Gastroesophageal sphincter (tissue), 4 donors: ENCODE data around the gene PCMTD2. TPM values are rescaled to one million over a fixed set of nuclear protein-coding genes. Genes with fewer than 3 reads are reported as not detected.
A peak's percentile ranks its signal among the peaks of the same experiment; 100 is the strongest.

Source experiments
- ATAC-seq: fragments of 150-250 bp; one replicate; pipeline ENCODE4 v1.9.1; 2016; ENCODE audit warnings: mild to moderate bottlenecking, moderate library complexity
- H3K27ac ChIP-seq, 4 donors: fragments of 200-600 bp; sonication (generic) in 3 of 4; 1 replicate in 3 of 4; 2 replicates in 1 of 4; pipeline ENCODE4 v1.5.1; 2016 to 2019
- H3K27me3 ChIP-seq: fragments of 200-600 bp; sonication (generic); one replicate; pipeline ENCODE4 v1.5.1; 2019
- H3K36me3 ChIP-seq, 2 donors: fragments of 200-600 bp; sonication (generic); one replicate each; pipeline ENCODE4 v1.5.1; 2019; ENCODE audit warnings: control low read depth in 1 of 2
- H3K4me1 ChIP-seq, 3 donors: fragments of 200-600 bp; sonication (generic); 1 replicate in 2 of 3; 2 replicates in 1 of 3; pipeline ENCODE4 v1.5.1; 2016 to 2019; ENCODE audit warnings: control low read depth in 2 of 3
- H3K4me3 ChIP-seq, 2 donors: fragments of 200-600 bp; sonication (generic); one replicate each; pipeline ENCODE4 v1.5.1; 2019; ENCODE audit warnings: mild to moderate bottlenecking in 1 of 2, moderate library complexity in 1 of 2
- H3K9me3 ChIP-seq, 3 donors: fragments of 200-600 bp; sonication (generic); one replicate each; pipeline ENCODE4 v1.5.1; 2017 to 2019; ENCODE audit warnings: control low read depth in 2 of 3
- CTCF ChIP-seq, 4 experiments: fragments of 200-600 bp in 2 of 4; fragments of 450-650 bp in 2 of 4; sonication (generic) in 1 of 4; IDR thresholded peaks; one replicate each; pipeline ENCODE4 v1.5.1; 2017 to 2019; ENCODE audit warnings: antibody characterized with exemption in 4 of 4, mild to moderate bottlenecking in 2 of 4, moderate library complexity in 2 of 4
- EP300 ChIP-seq: sonication (generic); formaldehyde crosslinking; IDR thresholded peaks from one replicate; pipeline ENCODE4 v1.6.1; 2017; ENCODE audit warnings: antibody characterized with exemption, mild to moderate bottlenecking
- POLR2A ChIP-seq, 2 donors: fragments of 450-650 bp; IDR thresholded peaks; one replicate each; pipeline ENCODE4 v1.6.1; 2017; ENCODE audit warnings: antibody characterized with exemption in 2 of 2, mild to moderate bottlenecking in 2 of 2, moderate library complexity in 1 of 2
- POLR2AphosphoS5 ChIP-seq: sonication (generic); formaldehyde crosslinking; IDR thresholded peaks from one replicate; pipeline ENCODE4 v1.6.1; 2017; ENCODE audit warnings: antibody characterized with exemption
- WGBS, 2 donors: methylation state at CpG; one replicate each; pipeline ENCODE4 v1.1.5; 2018; ENCODE audit warnings: low coverage in 1 of 2; 5-methylcytosine and 5-hydroxymethylcytosine counted together
- total RNA-seq, 4 donors: library from RNA; depleted of rRNA; stranded (reverse); fragments of >200 nt; gene quantifications; one replicate each; pipeline ENCODE4 v1.1.0, GENCODE V29; 2016

The PCMTD2 gene
- total RNA-seq, 4 donors from 2014 or later, result 46.0 to 70.0 (median 48.1) TPM

DNA sequence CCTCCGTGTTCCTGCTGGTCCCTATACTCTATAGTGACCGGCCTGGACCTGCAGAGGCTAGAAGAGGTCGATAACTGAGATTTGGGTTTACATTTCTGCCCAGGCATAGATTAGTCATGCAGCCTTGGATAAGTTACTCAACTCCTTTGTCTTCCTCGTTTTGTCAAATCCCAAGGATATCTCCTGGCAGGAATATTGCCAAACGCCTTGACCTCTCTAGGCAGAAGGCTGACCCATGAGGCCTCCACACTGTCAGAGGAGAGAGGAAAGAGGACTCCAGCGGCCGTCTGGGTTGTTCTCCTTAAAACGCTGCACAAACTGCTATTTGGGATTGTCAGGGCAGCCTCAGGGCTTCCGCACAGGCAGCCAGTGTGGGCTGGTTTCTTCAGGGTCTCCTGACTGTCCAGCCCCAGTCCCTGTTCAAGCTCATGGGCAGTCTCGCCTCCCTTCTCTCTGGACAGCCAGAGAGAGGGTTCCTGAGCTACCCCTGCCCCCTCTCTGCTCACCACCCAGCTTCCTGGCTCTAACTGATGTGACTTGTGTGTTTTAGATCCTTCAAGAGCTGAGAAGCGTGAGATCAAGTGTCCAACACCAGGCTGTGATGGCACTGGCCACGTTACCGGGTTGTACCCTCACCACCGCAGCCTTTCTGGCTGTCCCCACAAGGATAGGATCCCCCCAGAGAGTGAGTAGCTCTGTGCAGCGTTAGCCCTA, 44.7 kb upstream of the PCMTD2 start:
- TF ChIP-seq POLR2AphosphoS5, result no peak
- TF ChIP-seq EP300, result no peak
- TF ChIP-seq CTCF (IDR thresholded peaks at IDR 0.05), result no peak
- no peak for TF ChIP-seq POLR2A (IDR thresholded peaks at IDR 0.05)
- H3K36me3 ChIP-seq, result no peaks in the 10 kb centered on the region
- H3K4me3 ChIP-seq, result no peak overlapping the region
- 87% methylated on average over 10 of the region's 15 CpGs; no CpG with 5 or more reads in 1 of the 2 donors for WGBS, 2 donors
- H3K4me1 ChIP-seq, result peaks cover 0 to 25% (median 15%) of the 10 kb centered on the region in 3 donors
- no peaks in the 10 kb centered on the region for H3K9me3 ChIP-seq
- H3K27ac ChIP-seq, result no peak overlapping the region
- no peak for ATAC-seq
- H3K27me3 ChIP-seq, result peaks cover 8% of the 10 kb centered on the region

DNA sequence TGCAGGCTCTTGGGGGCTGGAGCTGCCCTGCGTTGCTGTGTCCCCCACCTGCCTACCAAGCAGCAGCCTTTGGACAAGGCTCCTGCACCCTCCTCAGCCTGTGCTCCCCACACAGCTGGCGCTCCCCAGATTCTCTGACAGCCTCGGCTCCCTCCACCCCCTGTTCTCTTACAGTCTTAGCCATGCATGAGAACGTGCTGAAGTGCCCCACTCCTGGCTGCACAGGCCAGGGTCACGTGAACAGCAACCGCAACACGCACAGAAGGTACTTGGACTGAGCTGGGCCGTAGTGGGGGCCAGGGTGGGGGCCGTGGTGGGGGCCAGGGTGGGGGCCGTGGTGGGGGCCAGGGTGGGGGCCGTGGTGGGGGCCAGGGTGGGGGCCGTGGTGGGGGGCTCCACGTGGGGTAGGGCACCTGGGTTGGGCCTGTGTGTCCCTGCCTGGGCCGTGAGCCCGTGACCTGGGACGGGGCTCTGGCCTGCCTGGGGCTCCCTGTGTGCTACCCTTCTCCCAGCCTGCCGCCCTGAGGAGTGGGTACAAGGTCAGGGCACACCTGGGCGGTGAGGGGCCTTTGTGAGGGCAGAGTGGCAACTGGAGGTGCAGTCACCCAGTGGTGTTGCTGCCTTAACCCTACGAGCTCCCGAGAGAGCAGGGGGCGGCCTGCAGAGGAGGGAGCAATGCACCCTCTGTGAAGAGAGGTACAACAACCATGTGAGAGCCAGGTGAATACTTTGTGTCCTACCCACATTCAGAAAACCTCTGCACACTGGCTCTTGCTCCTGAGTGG, 43.5 kb upstream of the PCMTD2 start:
- H3K27ac ChIP-seq, result peak overlapping the region in 3 of 4 donors; percentile 44 to 72 (median 61)
- no peaks in the 10 kb centered on the region for H3K27me3 ChIP-seq
- H3K4me1 ChIP-seq, result peaks cover 0 to 34% (median 15%) of the 10 kb centered on the region in 3 donors
- H3K36me3 ChIP-seq, result no peaks in the 10 kb centered on the region
- WGBS, 2 donors, result no CpG with 5 or more reads among the region's 21 CpGs
- H3K4me3 ChIP-seq, result no peak overlapping the region
- no peak for ATAC-seq
- H3K9me3 ChIP-seq, result no peaks in the 10 kb centered on the region
- no peak for TF ChIP-seq POLR2A (IDR thresholded peaks at IDR 0.05)
- no peak for TF ChIP-seq POLR2AphosphoS5

DNA sequence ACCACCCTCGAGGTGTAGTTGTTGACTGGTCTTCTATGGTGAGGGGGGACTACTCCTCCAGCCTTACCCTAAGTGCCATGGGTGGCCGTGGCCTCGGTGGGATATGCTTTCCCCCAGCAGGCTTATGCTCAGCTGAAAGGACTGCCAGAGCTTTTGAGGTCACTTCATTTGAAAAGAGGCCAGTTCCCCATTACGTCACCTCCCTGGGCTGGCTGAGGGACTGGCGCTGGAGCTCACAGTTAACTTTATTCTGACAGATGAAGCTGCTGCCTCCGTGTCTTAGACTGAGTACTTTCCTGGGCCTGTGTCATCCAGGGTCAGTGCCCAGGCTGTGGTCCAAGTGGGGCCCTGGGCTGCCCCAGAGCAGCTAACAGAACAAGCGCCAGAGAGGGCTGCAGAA, 42.8 kb upstream of the PCMTD2 start:
- ATAC-seq, result peak; percentile 62
- Histone ChIP-seq H3K4me3 (no peak overlapping the region), H3K9me3 (no peaks in the 10 kb centered on the region), H3K4me1 (peaks cover 0 to 34% (median 15%) of the 10 kb centered on the region in 3 donors), H3K27me3 (no peaks in the 10 kb centered on the region), H3K27ac (peak overlapping the region in 3 of 4 donors; percentile 44 to 72 (median 61)), H3K36me3 (no peaks in the 10 kb centered on the region)
- 14 to 25% methylated on average over 2 of the region's 7 CpGs for WGBS, 2 donors
- TF ChIP-seq EP300 (no peak), CTCF (IDR thresholded peaks at IDR 0.05) (no peak), POLR2A (IDR thresholded peaks at IDR 0.05) (no peak), POLR2AphosphoS5 (no peak)

- TF ChIP-seq EP300 (no peak), POLR2A (IDR thresholded peaks at IDR 0.05) (no peak), CTCF (IDR thresholded peaks at IDR 0.05) (no peak), POLR2AphosphoS5 (no peak)
- H3K27ac ChIP-seq, result no peak overlapping the region
- H3K4me3 ChIP-seq, result no peak overlapping the region
- ATAC-seq, result no peak
- WGBS, 2 donors, result 93 to 95% methylated on average over 7 to 9 of the region's 10 CpGs
- no peaks in the 10 kb centered on the region for H3K27me3 ChIP-seq
- no peaks in the 10 kb centered on the region for H3K36me3 ChIP-seq
- peaks cover 0 to 34% (median 15%) of the 10 kb centered on the region in 3 donors for H3K4me1 ChIP-seq
- H3K9me3 ChIP-seq, result no peaks in the 10 kb centered on the region
Measured at GRCh38 chr20:64214113-64214512, 41.4 kb upstream of the PCMTD2 start.

- Histone ChIP-seq H3K27ac (no peak overlapping the region), H3K4me1 (peaks cover 0 to 34% (median 15%) of the 10 kb centered on the region in 3 donors), H3K4me3 (no peak overlapping the region), H3K27me3 (peaks cover 3% of the 10 kb centered on the region), H3K9me3 (no peaks in the 10 kb centered on the region), H3K36me3 (no peaks in the 10 kb centered on the region)
- ATAC-seq, result no peak
- TF ChIP-seq POLR2A (IDR thresholded peaks at IDR 0.05), result no peak
- TF ChIP-seq CTCF (IDR thresholded peaks at IDR 0.05), result no peak
- TF ChIP-seq EP300, result no peak
- no peak for TF ChIP-seq POLR2AphosphoS5
- 56 to 60% methylated on average over 1 to 4 of the region's 6 CpGs for WGBS, 2 donors
Measured at GRCh38 chr20:64214952-64215351, 40.6 kb upstream of the PCMTD2 start.
